CD4-positive, alpha-beta T cell treated with Interleukin-6 at 100 ng/mL for 8 hours (primary cell): ENCODE measurements around the gene RAB15.
"Not testable (repeated sequence)": the region's sequence is repeated elsewhere in the genome, so short reads cannot be mapped to it uniquely, and the experiment has no call there.

Source experiments
- DNase-seq: peaks from one replicate; pipeline ENCODE4 v3.0.0-alpha.2; 2020; ENCODE audit warnings: mixed read lengths, low spot score

Gene RAB15

DNA sequence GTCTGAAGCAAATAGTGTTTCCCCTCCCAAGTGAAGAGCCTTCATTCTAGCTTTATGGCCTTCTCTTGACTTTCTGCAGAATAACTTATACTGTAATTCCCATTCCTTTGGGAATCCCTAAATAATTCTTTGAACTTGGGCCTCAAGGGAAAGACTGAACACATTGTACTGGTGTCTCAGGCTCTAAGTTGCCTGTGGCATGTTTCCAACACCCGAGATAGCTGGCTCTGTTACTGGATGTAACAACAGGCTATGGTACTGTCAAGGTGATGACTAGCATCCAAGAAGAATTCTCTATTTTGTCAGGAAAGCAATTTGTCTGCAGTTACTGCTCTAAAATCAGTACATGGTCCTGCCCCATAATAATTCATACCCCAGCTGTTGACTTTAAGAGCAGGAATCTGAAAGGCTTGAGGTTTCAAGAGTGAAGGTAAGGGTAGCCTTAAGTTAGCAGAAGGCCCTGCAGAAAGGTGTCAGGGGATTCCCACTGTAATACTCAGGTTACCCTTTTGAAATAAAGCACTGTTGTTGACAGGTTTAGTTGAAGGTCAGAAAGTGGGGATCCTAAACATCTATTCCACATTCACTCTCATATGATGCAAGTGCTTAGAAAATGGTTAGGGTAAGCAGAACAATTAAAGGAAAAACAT, 34.8 kb downstream of the RAB15 start:
- DNase-seq: no peak

DNA sequence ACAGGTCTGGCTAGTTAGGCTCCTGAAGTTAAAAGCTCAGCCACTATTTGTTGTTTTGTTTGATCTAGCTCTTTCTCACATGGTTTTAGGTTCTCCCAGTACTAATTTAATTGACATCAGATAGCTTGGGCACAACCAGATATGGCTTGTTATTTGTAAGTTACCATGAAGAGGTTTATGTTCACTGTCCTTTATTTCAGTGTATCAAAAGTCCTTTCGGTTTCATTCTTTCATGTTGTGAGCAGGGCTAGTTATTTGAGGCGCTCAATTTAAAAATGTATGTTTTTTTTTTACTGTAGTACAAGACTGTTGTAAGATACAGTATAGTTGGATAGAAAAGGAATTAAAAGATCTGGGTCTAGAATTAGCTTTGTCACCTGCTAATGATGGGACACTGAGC, 36.6 kb downstream of the RAB15 start:
- no peak for DNase-seq

DNA sequence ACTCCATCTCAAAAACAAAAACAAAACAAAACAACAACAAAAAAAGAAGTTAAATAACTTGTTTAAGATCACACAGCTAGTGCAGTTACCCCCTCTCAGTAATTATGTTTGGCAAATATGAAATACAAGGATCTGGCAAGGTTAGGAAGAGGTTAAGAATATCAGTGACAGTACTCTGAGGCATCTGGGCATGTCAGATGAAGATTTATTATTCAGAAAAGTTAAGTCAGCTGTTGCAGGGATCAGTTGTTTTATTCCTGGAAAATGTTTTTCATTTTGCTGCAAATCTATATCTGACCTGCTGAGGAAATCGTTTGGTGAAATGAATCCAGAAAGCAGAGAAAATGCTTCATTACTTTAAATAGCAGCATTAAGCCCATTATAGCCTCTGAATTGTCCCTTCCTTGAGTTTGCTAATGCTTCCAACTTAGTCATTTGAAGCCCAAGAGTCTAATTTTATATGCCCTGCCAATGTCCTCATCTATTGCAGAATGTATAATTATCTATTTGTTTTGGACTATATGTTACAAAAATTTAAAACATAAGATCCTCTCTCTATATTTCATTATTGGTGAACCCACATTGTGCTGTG, 37.7 kb downstream of the RAB15 start:
- DNase-seq: no peak

DNA sequence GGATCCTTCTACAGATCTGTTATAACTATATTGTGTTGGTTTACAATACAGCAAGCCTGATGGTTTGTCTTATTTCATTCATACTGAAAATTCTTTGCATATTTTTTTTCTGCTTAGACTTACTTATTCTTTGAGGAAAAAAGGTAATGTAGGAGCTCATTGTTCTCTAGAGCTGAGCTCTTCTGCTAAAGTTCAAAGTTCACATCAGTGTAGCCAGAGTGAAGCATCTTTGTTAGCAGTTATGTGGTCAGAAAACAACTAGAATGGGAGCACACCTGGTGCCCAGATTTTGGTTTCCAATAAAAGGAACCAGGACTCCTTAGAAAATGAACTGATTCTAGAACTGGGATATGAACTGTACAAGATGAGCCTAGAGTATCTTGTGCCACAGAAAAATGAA, 39.9 kb downstream of the RAB15 start:
- no peak for DNase-seq

DNA sequence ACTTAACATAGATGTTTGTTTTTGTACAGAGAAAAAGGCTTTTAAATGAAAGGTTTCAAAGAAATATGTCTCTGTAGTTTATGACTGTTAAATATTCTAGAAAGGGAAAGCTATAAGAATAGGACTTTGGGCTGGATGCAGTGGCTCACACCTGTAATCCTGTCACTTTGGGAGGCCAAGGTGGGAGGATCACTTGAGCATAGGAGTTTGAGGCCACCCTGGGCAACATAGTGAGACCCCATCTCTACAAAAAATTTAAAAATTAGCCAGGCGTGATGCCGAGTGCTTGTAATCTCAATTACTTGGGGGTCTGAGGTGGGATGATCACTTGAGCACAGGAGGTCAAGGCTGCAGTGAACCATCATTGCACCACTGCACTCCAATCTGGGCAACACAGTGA, 41.0 kb downstream of the RAB15 start:
- DNase-seq: no peak

DNA sequence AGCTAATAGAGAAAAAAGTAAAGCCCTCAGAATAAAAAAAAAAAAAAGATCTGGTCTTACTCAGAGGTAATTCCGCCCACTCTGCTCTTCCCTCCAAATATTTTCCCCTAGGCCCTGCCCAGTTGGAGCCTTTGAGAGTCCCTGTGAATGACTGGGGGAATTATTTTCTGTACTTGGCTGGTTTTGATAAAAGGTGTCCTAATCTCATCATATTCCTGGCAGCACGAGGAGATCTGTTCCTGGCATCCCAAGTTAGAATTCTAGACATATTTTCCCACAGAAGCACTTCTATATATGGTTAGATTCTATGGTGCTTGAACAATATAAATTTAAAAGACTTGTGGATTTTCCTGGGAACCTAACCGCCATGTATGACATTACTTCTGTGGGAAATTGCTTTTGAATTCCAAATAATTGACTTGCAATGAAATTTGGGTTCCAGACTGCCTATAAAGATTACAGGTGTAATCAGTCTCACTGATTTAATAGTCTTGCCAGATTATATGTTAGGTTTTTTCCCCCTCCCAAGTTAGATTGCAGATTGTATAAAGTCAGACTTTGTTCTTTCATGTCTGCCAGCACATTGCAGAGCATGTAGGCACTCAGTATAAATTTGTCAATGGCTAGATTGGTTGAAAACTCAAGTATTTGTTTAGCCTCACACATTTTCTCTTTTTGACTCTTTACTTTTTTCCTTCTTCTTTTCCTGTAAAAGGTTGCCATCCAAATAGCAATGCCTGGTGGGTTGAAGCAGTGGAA, 41.9 kb downstream of the RAB15 start:
- DNase-seq: no peak

DNA sequence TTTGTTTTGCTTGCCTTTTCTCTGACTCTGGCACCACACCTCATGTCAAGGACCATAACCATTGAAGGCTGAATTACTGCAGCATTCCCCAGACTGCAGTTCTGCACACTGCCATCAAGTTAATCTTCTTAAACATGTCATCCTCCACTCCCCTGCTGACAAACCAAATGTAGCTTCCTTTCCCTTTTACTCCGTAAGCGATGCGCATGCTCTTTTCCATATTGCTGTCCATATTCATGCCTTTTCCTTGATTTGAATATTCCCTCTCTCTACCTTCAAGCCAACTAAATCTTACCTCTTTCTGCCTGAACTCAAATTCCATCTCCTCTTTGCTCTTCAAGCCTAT, 43.1 kb downstream of the RAB15 start:
- DNase-seq: no peak

DNA sequence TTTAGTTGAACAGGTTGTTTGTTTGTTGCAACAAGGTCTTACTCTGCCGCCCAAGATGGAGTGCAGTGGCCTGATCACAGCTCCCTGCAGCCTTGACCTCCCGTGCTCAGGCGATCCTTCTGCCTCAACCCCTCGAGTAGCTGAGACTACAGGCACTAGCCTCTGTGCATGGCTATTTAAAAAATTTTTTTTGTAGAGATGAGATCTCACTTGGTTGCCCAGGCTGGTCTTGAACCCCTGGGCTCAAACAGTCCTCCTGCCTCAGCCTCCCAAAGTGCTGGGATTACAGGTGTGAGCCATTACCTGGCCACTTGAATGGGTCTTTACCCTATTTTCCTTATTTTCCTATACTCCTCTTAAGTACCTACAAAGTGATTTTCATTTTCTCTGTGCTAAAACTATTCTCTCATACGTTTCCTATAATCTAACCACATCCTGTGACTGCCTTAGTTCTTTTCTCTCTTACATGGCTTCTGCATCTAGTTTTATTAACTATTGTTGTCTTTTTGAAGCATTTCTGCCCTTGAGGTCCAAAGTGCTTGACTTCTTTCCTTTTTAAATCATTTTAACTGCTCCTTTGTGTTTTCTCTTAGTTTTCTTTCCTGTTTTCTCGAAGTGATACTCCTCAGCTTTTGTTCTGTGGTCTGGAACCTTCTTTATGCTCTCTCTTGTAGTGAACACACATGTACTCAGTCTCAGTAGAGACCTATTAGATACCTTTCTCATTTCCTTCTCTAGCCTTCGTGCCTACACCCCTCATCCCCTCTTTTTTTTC, 43.7 kb downstream of the RAB15 start:
- peak; percentile 50 for DNase-seq

DNA sequence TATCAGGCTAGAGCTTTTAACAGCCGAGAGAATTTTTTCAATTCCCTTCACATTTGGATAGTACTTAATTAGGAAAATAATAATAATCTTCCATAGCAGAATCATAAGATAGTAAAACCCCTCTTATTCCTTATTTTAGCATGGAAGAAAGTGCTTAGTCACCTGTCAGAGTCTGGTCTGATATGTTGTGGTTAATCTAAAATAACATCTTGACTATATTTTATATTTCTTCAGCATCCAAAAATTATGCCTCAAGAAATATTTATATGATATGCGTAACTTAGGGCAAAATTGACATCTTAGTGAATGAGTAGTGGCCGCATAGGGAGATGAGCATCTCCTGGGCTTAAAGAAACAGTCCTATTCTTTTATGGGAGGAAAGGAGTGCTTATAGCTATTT, 45.1 kb downstream of the RAB15 start:
- DNase-seq: no peak

DNA sequence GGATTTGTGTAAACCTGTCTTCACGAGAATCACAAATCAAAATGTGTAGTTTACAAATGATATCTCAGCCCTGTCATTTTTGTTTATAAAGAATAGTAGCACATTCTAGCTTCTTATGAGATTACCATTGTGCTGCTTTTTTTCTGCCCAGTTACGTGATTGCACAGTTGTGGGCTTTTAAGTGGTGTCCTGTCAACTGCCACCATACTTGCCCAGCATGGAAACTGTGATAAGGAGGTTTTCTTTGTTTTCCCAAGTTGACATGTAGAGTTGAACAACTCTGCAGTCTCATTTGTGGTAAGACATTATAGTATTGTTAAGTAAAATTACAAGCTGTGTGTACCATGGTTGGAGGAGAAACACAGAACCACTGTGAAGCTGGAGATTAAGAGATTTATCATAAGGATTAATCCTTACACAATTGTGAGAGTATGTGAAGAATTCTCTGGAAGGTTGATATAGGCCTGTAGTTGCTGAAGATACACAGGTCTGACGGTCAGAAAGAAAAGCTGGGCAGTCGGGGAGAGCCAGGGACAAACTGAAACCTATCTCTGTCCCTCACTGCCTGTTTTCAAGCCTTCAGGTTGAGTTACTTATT, 45.6 kb downstream of the RAB15 start:
- no peak for DNase-seq

DNA sequence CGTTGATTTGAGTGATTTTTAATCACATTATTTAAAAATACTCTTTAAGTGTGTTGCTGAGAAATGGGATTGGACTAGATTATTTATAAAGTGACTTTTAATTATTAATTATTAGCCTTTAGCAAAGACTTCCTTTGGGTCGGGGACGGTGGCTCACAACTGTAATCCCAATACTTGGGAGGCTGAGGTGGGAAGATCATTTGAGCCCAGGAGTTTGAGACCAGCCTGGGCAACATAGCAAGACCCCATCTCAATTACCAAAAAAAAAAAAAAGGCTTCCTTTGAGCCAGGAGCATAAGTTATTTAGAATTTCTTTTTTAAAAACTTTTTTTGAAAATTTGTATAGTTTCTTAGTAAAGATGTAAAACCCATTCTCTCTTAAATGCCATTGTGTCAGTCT, 49.1 kb downstream of the RAB15 start:
- no peak for DNase-seq

DNA sequence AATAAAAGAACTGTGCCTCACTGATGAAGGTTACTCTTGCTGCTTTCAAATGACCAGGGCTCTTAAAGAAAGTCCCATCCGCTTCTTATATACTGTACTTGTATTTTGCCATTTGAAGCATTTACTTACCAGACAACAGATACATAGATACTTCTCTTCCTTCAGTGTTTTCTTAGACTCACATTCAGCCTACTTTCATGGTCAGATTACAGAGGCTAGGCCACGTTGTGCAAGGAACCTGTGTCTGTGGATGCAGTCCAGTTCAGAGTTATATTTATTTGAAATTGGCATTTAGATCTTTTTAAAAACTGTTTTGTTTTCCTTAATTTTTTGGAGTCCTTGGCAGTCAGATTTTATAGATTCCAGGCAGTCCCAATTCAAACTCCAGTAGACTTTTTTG, 51.7 kb downstream of the RAB15 start:
- no peak for DNase-seq

DNA sequence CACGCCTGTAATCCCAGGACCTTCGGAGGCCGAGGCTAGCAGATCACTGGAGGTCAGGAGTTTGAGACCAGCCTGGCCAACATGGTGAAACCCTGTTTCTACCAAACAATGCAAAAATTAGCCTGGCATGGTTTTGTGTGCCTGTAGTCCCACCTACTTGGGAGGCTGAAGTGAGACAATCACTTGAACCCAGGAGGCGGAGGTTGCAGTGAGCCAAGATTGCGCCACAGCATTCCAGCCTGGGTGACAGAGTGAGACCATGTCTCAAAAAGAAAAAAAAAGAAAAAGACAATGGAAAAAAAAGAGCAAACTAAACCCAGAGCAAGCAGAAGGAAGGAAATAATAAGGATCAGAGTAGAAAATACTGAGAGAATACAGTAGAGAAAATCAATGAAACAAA, 52.5 kb downstream of the RAB15 start:
- DNase-seq: no peak

DNA sequence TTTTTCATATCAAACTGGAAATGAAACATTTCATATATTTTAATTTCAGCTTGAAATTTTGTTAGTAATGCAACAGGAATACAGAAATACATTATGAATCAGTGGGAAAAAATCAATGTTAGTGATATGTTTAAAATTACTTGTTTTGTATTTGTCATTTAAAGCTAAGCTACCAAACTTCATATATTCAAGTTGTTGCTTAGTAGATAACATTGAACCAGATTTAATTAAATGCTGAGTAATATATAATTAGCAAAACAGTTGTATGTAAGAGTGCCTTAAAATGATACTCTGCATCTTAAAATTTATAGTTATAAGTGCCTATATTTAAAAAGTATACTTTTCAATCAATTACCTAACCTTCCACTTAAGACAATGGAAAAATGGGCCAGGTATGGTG, 52.9 kb downstream of the RAB15 start:
- DNase-seq: no peak

DNA sequence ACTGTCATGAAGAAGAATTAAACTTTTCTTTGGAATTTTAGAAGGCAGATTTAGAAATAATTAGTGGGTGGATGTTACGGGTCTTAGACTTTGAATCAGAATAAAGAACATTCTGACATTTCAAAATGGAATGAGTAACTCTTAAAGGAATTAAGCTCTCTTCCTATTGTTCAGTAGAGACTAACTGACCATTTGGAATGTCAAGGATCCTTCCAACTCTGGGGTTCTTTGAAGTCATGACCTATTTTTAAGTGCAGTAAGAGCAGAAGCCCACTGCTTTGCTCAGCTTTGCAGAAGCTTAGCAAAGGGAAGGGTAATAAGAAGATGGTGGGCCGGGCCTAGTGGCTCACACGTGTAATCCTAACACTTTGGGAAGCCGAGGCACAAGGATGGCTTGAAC, 53.9 kb downstream of the RAB15 start:
- DNase-seq: no peak

DNA sequence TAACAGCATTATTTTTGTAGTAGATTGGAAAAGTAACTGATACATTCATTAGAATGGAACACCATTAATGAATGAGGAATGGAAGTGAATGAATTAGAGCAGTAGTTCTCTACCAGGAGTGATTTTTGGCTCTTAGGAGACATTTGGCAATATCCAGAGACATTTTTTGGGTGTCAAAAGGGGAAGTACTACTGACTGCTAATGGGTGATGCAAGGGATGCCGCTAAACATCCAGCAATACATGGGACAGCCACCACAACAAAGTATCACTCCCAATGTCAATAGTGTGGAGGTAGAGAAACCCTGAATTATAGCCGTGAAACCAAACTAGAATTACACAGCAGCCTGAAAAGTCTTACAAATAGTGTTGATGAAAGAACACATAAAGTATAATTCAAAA, 56.3 kb downstream of the RAB15 start:
- DNase-seq: no peak

DNA sequence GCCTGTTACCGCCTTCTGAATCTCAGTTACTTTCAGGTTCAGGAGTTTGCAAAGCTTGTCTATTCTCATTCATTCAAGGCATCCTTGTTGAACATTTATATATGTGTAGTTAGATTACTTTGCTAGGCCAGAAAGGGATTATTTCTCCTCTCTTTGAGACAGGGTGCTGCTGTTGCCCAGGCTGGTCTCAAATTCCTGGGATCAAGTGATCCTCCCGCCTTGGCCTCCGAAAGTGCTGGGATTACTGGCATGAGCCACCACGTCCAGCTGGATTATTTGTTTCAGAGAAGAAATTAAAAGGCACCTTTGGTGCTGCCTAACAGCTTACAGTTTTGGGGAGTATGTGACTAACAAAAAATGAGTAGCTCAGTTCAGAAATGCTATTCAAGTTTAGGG, 57.1 kb downstream of the RAB15 start:
- DNase-seq: no peak

DNA sequence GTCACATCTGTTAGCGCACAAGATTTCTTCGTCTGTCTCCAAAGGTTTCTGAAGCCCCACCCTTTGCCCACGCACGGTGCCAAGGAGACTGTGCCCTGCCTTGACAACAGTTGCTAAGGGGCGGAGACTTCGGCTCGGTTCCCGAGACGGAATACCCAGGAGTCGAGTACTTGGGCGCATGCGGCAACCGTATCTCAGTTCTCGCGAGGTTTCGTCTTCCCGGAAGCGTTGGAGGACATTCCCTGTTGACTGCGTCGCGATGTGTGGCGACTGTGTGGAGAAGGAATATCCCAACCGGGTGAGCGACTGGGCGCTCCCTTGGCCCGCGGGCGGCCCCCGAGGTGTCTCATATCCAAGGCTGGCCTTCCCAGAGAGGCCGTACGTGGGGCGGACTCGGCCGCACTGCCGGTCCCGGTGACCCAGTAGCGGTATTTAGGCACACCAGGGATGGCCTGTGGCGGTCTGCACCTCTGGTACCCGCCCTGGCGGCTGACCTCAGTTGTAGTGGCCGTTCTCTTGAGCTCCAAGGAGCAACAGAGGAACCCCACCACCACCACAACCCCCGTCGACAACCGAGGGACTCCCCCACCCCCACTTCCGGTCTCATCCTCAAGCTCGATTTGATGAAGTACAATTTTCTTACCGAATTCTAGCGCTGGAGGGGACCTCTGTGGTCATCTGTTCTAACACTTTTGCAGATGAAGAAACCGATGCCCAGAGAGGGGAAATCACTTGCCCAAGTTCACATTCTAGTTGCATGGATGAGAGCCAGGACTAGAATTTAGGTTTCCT, 57.7 kb downstream of the RAB15 start, which contains the start of gene CHURC1:
Gene CHURC1, plus strand, starts transcription at position 219 of the 792 bp plus-strand sequence. Its CDS starts 41 bp downstream, at position 260.
- DNase-seq: peak; percentile 98

DNA sequence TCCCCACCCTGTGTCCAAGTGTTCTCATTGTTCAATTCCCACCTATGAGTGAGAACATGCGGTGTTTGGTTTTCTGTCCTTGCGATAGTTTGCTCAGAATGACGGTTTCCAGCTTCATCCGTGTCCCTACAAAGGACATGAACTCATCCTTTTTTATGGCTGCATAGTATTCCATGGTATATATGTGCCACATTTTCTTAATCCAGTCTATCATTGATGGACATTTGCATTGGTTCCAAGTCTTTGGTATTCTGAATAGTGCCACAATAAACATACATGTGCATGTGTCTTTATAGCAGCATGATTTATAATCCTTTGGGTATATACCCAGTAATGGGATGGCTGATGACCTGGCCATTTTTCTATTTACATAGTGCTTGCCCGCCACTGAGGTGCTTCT, 58.7 kb downstream of the RAB15 start:
- not testable (repeated sequence) for DNase-seq

DNA sequence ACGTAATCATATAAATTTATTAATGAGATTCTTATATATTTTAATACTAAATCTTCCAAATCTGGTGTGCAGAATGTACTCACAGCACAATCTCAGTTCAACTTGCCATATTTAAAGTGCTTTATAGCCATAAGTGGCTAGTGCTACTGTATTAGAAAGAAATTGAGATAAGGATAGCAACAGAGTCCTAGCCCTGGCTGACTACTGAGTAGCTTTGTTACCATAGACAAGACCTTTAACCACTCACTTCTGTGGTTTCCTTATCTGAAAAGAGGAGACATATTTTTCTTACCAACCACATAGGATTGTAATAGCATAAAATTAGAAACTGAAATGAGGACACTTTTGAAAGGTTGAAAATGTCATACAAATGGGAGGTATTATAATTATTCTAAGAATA, 59.9 kb downstream of the RAB15 start:
- no peak for DNase-seq

DNA sequence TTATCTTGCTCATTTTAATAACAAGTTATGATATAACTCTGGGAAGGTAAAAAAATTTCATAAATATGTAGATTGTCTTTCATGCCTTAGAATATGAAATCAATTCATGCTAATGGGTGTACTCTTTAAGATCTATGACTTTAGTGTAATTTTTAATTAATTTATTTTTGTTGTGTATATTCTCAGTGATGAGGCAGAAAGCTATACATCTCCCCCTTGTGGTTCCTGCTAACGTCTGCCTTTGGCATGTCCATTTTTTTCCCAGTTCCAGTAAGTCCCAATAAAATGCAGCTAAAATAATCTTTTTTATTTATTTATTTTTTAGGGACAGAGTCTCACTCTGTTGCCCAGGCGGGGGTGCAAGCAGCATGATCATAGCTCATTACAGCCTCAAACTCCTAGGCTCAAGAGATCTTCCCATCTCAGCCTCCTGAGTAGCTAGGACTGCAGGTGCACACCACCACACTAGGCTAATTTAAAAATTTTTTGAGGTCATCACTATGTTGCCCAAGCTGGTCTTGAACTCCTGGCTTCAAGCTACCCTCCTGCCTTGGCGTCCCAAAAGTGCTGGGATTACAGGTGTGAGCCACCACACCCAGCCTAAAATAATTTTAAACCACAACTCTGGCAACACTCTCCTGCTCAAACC, 61.2 kb downstream of the RAB15 start:
- no peak for DNase-seq
